ENCODE results near the gene PDSS2.
"Not testable (repeated sequence)": the region's sequence is repeated elsewhere in the genome, so short reads cannot be mapped to it uniquely, and the experiment has no call there.

The PDSS2 gene

DNA sequence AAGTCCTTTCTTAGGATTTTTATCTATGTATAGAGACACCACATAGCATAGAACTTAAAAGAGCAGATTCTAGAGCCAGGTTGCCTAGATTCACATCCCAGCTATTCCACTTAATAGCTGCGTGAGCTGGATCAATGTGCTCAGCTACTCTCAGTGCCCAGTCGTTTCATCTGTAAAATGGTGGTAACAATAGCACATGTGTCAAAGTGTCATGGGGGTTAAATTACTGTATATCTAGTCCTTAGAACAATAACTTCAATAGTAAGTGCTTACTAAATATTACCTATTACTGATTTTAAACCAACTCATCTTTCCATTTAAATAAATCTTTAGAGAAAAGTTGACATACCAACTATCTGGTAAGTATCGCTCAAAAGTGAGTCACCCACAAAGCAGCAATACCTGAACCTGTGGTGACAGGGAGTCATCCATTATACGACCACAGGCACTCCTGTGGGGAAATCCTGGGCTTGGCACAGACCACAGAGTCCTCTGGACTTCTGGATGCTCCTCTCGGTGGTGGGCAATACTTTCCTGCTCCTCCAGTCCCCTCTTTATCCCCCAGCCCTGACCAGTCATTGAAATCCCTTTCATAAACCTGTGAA is 154.8 kb downstream of the PDSS2 start:
- H3K4me1 ChIP-seq (ENCODE audit: control insufficient read depth, insufficient read depth, low read length), result no peaks in the 10 kb centered on the region
- no peaks in the 10 kb centered on the region for H3K9me3 ChIP-seq (ENCODE audit: control insufficient read depth, insufficient read depth, low read length)
- no peaks in the 10 kb centered on the region for H3K36me3 ChIP-seq (ENCODE audit: control insufficient read depth, insufficient read depth, low read length)
- H3K27ac ChIP-seq (ENCODE audit: low read length), result no peak overlapping the region
- DNase-seq (ENCODE audit: low read depth, low spot score), result no peak
- no CpG with 5 or more reads among the region's 5 CpGs for WGBS (ENCODE audit: insufficient coverage, insufficient read length)
- no peaks in the 10 kb centered on the region for H3K27me3 ChIP-seq (ENCODE audit: control insufficient read depth, insufficient read depth, low read length)
- no peak overlapping the region for H3K4me3 ChIP-seq (ENCODE audit: low read length)

DNA sequence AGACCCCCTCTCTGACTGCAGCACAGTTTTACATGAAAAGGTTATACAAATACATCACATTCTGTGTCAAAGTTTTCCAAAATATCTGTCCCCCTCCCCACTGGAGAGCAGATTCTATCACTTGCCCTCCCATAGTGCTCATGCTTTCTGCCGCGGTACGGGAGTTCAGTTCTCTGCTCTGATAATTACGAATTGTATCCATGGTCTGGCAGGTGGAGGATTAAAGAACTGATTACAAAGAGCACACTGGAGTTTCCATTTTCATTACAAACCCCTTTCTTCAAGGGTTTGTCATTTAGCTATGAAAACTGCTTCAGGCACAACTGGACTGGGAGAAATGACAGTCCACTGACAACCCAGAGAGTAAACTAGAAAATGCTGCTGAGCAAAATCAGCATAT is 166.0 kb downstream of the PDSS2 start:
- no peak overlapping the region for H3K4me3 ChIP-seq (ENCODE audit: low read length)
- no peaks in the 10 kb centered on the region for H3K36me3 ChIP-seq (ENCODE audit: control insufficient read depth, insufficient read depth, low read length)
- H3K27me3 ChIP-seq (ENCODE audit: control insufficient read depth, insufficient read depth, low read length), result no peaks in the 10 kb centered on the region
- H3K9me3 ChIP-seq (ENCODE audit: control insufficient read depth, insufficient read depth, low read length), result no peaks in the 10 kb centered on the region
- no peak overlapping the region for H3K27ac ChIP-seq (ENCODE audit: low read length)
- no CpG with 5 or more reads among the region's 4 CpGs for WGBS (ENCODE audit: insufficient coverage, insufficient read length)
- DNase-seq (ENCODE audit: low read depth, low spot score), result no peak
- H3K4me1 ChIP-seq (ENCODE audit: control insufficient read depth, insufficient read depth, low read length), result peaks cover 5% of the 10 kb centered on the region

DNA sequence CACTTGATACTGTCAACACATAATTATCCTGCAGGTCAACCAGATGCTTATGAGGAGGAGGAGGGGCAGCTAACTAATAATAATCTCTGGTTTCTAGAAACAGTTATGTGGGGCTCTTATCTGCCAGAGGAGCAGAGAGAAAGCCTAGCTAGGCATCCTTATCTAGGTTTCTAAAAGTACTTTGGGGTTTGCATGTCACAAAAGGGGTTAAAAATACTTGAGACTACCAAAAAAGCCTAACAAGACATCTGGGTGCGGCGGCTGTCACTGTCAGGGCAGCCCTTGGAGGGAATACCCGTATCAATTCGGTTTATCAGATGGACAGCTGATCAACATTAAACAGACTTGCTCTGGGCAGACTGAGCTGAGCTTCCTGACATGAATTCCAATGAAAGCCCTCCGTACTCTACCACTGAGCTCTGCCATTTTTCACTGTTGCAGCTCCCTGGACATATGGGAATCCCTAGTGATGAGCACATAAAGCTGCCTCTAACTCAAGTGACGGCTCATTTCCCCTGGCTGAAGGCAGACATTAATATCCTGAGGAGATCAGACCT is 166.6 kb downstream of the PDSS2 start:
- Histone ChIP-seq H3K36me3 (ENCODE audit: control insufficient read depth, insufficient read depth, low read length) (no peaks in the 10 kb centered on the region), H3K4me1 (ENCODE audit: control insufficient read depth, insufficient read depth, low read length) (peaks cover 5% of the 10 kb centered on the region), H3K4me3 (ENCODE audit: low read length) (no peak overlapping the region), H3K27ac (ENCODE audit: low read length) (no peak overlapping the region), H3K27me3 (ENCODE audit: control insufficient read depth, insufficient read depth, low read length) (no peaks in the 10 kb centered on the region), H3K9me3 (ENCODE audit: control insufficient read depth, insufficient read depth, low read length) (no peaks in the 10 kb centered on the region)
- no peak for DNase-seq (ENCODE audit: low read depth, low spot score)
- WGBS (ENCODE audit: insufficient coverage, insufficient read length), result no CpG with 5 or more reads among the region's 6 CpGs

DNA sequence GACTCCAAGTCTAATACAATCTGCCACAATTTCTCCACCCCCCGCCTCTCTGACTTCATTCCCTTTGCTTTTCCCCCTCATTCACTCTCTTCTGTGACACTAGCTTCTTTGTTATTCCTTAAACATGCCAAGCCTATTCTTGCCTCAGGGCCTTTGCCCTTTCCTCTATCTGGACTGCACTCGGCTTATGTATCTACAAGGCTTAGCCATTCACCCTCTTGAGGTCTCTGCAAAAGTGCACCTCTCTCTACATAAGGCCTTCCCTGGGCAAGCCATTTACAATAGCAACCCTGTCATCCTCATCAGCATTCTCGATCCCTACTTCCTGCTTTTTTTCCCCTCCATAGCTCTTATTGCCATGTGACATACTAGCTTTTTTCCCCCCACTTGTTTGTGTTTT is 168.9 kb downstream of the PDSS2 start:
- H3K4me1 ChIP-seq (ENCODE audit: control insufficient read depth, insufficient read depth, low read length), result peaks cover 5% of the 10 kb centered on the region
- no peaks in the 10 kb centered on the region for H3K9me3 ChIP-seq (ENCODE audit: control insufficient read depth, insufficient read depth, low read length)
- no peaks in the 10 kb centered on the region for H3K27me3 ChIP-seq (ENCODE audit: control insufficient read depth, insufficient read depth, low read length)
- H3K27ac ChIP-seq (ENCODE audit: low read length), result no peak overlapping the region
- no peak for DNase-seq (ENCODE audit: low read depth, low spot score)
- H3K4me3 ChIP-seq (ENCODE audit: low read length), result no peak overlapping the region
- no CpG with 5 or more reads among the region's 3 CpGs for WGBS (ENCODE audit: insufficient coverage, insufficient read length)
- no peaks in the 10 kb centered on the region for H3K36me3 ChIP-seq (ENCODE audit: control insufficient read depth, insufficient read depth, low read length)

DNA sequence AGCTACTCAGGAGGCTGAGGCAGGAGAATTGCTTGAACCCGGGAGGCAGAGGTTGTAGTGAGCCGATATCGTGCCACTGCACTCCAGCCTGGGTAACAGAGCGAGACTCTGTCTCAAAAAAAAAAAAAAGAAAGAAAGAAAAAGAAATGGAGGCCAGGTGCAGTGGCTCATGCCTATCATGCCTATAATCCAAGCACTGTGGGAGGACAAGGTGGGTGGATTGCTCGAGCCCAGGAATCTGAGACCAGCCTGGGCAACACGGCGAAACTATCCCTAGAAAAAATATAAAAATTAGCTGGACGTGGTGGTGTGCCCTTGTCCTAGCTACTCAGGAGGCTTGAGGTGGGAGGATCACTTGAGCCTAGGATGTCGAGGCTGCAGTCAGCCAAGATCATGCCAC is 170.1 kb downstream of the PDSS2 start:
- not testable (repeated sequence) for H3K9me3 ChIP-seq (ENCODE audit: control insufficient read depth, insufficient read depth, low read length); DNase-seq (ENCODE audit: low read depth, low spot score); H3K4me3 ChIP-seq (ENCODE audit: low read length); H3K4me1 ChIP-seq (ENCODE audit: control insufficient read depth, insufficient read depth, low read length); H3K36me3 ChIP-seq (ENCODE audit: control insufficient read depth, insufficient read depth, low read length); H3K27me3 ChIP-seq (ENCODE audit: control insufficient read depth, insufficient read depth, low read length); H3K27ac ChIP-seq (ENCODE audit: low read length)
- no CpG with 5 or more reads among the region's 9 CpGs for WGBS (ENCODE audit: insufficient coverage, insufficient read length)

DNA sequence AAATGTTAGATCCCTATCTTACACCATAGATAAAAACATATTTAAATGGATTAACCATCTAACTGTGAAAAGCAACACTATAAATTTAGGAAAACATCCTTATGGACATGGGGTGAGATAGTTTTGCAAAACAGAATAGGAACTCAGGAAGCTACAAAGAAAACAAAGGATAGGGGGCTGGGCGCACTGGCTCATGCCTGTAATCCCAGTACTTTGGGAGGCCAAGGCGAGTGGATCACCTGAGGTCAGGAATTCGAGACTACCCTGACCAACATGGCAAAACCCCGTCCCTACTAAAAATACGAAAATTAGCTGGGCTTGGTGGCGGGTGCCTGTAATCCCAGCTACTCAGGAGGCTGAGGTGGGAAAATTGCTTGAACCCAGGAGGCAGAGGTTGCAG is 173.7 kb downstream of the PDSS2 start:
- not testable (repeated sequence) for H3K9me3 ChIP-seq (ENCODE audit: control insufficient read depth, insufficient read depth, low read length); DNase-seq (ENCODE audit: low read depth, low spot score); H3K36me3 ChIP-seq (ENCODE audit: control insufficient read depth, insufficient read depth, low read length); H3K27me3 ChIP-seq (ENCODE audit: control insufficient read depth, insufficient read depth, low read length); H3K27ac ChIP-seq (ENCODE audit: low read length); H3K4me3 ChIP-seq (ENCODE audit: low read length); H3K4me1 ChIP-seq (ENCODE audit: control insufficient read depth, insufficient read depth, low read length)
- WGBS (ENCODE audit: insufficient coverage, insufficient read length), result no CpG with 5 or more reads among the region's 6 CpGs

DNA sequence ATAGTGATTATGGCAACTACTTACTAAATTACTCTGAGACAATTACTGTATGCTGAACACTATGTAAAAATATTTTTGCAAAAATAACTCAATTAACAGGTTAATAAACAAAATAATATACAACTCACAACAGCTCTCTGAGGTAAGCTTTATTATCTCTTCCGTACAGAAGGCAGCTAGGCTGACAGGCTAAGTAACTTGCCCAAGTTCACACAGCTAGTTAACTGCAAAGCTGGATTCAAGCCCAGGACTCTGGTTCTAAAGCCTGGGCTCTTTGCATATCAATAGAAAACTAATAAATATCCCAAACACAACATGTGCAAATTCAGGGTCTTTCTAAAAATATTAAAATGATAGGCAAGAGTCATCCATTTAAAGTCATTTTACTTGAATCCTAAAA is 174.6 kb downstream of the PDSS2 start:
- Histone ChIP-seq H3K36me3 (ENCODE audit: control insufficient read depth, insufficient read depth, low read length) (no peaks in the 10 kb centered on the region), H3K27ac (ENCODE audit: low read length) (no peak overlapping the region), H3K9me3 (ENCODE audit: control insufficient read depth, insufficient read depth, low read length) (no peaks in the 10 kb centered on the region), H3K4me1 (ENCODE audit: control insufficient read depth, insufficient read depth, low read length) (0 out of 2 replicates have a peak, but pooled peaks cover 1% of the 10 kb centered on the region), H3K4me3 (ENCODE audit: low read length) (no peak overlapping the region), H3K27me3 (ENCODE audit: control insufficient read depth, insufficient read depth, low read length) (no peaks in the 10 kb centered on the region)
- no peak for DNase-seq (ENCODE audit: low read depth, low spot score)
- no CpG with 5 or more reads among the region's 1 CpG for WGBS (ENCODE audit: insufficient coverage, insufficient read length)

DNA sequence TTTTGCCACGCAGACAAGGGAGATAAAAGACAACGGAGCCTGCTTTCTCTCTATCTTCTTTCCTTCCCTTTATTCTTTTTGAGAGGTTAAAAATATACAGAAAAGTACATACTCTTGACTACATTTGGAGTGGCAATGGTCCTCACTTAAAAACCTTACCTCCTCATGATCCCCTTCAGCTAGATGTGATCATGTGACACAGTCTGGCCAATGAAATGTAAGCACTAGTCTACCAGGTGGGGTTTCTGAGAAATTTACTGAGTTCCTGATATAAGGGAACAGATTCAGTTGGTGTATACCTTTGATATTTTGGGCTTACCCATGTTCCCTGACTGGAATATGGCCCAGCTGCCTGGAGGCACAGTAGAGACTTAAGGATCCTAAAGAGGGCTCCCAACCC is 178.6 kb downstream of the PDSS2 start:
- Histone ChIP-seq H3K27ac (ENCODE audit: low read length) (no peak overlapping the region), H3K36me3 (ENCODE audit: control insufficient read depth, insufficient read depth, low read length) (no peaks in the 10 kb centered on the region), H3K4me1 (ENCODE audit: control insufficient read depth, insufficient read depth, low read length) (0 out of 2 replicates have a peak, but pooled peaks cover 1% of the 10 kb centered on the region), H3K4me3 (ENCODE audit: low read length) (no peak overlapping the region), H3K27me3 (ENCODE audit: control insufficient read depth, insufficient read depth, low read length) (no peaks in the 10 kb centered on the region), H3K9me3 (ENCODE audit: control insufficient read depth, insufficient read depth, low read length) (no peaks in the 10 kb centered on the region)
- no CpG with 5 or more reads among the region's 2 CpGs for WGBS (ENCODE audit: insufficient coverage, insufficient read length)
- DNase-seq (ENCODE audit: low read depth, low spot score), result no peak

DNA sequence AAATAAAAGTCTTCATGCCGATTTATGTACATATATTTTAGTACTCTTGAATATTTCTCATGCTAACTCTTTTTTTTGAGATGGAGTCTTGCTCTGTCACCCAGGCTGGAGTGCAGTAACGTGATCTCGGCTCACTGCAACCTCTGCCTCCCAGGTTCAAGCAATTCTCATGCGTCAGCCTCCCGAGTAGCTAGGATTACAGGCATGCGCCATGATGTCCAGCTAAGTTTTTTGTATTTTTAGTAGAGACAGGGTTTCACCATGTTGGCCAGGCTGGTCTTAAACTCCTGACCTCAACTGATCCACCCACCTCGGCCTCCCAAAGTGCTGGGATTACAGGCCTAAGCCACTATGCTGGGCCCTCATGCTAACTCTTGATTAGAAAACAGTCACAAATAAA is 179.4 kb downstream of the PDSS2 start:
- WGBS (ENCODE audit: insufficient coverage, insufficient read length), result no CpG with 5 or more reads among the region's 7 CpGs
- H3K27me3 ChIP-seq (ENCODE audit: control insufficient read depth, insufficient read depth, low read length); H3K27ac ChIP-seq (ENCODE audit: low read length); H3K4me1 ChIP-seq (ENCODE audit: control insufficient read depth, insufficient read depth, low read length); H3K36me3 ChIP-seq (ENCODE audit: control insufficient read depth, insufficient read depth, low read length); H3K4me3 ChIP-seq (ENCODE audit: low read length); H3K9me3 ChIP-seq (ENCODE audit: control insufficient read depth, insufficient read depth, low read length); DNase-seq (ENCODE audit: low read depth, low spot score): not testable (repeated sequence)

DNA sequence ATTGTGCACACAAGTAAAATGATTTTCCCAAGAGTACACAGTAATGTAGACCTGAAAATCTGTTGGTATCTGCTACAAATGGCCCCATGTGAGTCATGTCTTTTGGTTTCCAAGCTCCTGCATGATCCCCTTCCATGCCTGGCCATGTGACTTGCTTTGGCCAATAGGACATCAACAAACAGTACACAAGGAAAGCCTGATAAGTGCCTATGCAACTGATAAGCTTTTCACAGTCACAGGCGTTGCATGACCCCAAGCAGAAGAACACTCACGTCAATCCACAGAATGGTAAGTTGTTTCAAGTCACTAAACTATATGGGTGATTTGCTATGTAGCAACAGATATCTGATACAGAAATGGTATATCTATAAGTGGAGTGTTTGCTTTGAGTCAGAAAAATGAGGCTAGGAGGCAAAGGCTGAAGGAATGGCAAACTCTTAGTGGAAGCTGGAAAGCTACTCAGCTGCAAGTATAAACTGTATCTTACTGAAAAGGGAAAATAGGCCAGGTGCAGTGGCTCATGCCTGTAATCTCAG is 184.0 kb downstream of the PDSS2 start:
- H3K36me3 ChIP-seq (ENCODE audit: control insufficient read depth, insufficient read depth, low read length), result no peaks in the 10 kb centered on the region
- H3K9me3 ChIP-seq (ENCODE audit: control insufficient read depth, insufficient read depth, low read length), result no peaks in the 10 kb centered on the region
- no peak overlapping the region for H3K4me3 ChIP-seq (ENCODE audit: low read length)
- H3K27ac ChIP-seq (ENCODE audit: low read length), result no peak overlapping the region
- 0 out of 2 replicates have a peak, but pooled peaks cover under 1% of the 10 kb centered on the region for H3K4me1 ChIP-seq (ENCODE audit: control insufficient read depth, insufficient read depth, low read length)
- DNase-seq (ENCODE audit: low read depth, low spot score), result no peak
- WGBS (ENCODE audit: insufficient coverage, insufficient read length), result no CpG with 5 or more reads among the region's 2 CpGs
- H3K27me3 ChIP-seq (ENCODE audit: control insufficient read depth, insufficient read depth, low read length), result no peaks in the 10 kb centered on the region

DNA sequence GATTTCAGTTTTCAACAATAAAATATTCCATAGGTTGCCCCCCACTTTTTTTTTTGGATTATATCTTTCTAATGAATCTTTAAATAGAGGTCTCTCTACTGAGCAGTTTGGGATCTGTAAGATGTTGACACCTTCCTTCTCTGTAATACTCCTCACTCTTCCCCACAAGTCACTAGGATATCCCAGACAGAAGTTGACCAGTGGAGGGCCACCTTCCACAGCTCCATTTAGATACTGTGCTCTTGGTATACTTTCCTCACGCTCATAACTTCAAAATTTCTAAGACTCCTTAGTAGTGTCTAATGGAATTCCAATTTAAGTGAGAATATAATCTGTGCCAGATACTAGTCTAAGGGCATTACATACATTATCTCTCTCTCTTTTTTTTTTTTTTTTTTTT is 185.1 kb downstream of the PDSS2 start:
- Histone ChIP-seq H3K4me3 (ENCODE audit: low read length) (no peak overlapping the region), H3K4me1 (ENCODE audit: control insufficient read depth, insufficient read depth, low read length) (no peaks in the 10 kb centered on the region), H3K27me3 (ENCODE audit: control insufficient read depth, insufficient read depth, low read length) (no peaks in the 10 kb centered on the region), H3K9me3 (ENCODE audit: control insufficient read depth, insufficient read depth, low read length) (no peaks in the 10 kb centered on the region), H3K27ac (ENCODE audit: low read length) (no peak overlapping the region), H3K36me3 (ENCODE audit: control insufficient read depth, insufficient read depth, low read length) (no peaks in the 10 kb centered on the region)
- no peak for DNase-seq (ENCODE audit: low read depth, low spot score)
- no CpG with 5 or more reads among the region's 1 CpG for WGBS (ENCODE audit: insufficient coverage, insufficient read length)

Measured in iPS DF 6.9 (cell line).